HG02885 (cell line): Measurements from ENCODE around the gene NUFIP2.
"Not testable (repeated sequence)": the region's sequence is repeated elsewhere in the genome, so short reads cannot be mapped to it uniquely, and the experiment has no call there.

Experiments
- ATAC-seq: cut with Tn5 transposase; IDR thresholded peaks from one replicate; pipeline ENCODE4 v1.9.1; 2021; ENCODE audit warnings: mild to moderate bottlenecking; ENCODE audit not compliant: unreplicated experiment, poor library complexity

Gene NUFIP2

GRCh38 chr17:29283961-29284360, 10.0 kb downstream of the NUFIP2 start:
- no peak for ATAC-seq

DNA sequence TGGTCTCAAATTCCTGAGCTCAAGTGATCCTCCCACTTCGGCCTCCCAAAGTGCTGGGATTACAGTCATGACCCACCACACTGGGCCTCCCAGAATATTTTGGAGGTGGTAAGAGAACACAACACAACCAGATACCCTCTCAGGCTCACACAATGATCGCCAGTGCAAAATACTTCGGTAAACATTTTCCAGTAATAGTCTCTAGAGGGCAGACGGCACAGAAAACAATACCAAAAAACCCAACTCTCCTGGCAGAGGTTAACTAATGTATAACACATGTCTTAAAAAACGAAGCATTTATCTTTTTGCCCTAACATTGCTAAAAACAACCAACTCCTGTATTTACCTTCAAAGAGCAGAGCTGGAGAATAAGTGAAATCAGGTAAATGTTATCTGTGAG, 10.5 kb downstream of the NUFIP2 start:
- ATAC-seq = no peak

GRCh38 chr17:29279397-29280070, 14.4 kb downstream of the NUFIP2 start:
- no peak for ATAC-seq

DNA sequence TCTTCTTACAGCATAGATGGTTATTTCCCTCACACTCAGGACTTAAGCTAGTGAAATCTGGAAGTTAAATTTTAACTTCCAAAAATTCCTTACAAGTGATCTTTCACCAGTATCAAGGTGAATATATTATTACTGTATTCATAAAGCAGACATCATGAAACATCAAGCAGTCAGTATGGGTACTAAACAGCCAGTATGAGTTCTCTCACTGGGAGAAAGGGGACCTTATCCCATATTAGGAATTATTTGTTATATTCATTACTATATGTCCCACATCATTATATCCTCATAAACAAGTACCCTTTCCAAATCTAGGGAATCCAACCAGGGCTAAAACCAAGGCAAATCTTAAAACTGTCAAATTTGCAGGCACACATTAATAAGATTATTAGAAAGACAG, 15.3 kb downstream of the NUFIP2 start:
- ATAC-seq = no peak

GRCh38 chr17:29273924-29274323, 20.0 kb downstream of the NUFIP2 start:
- ATAC-seq = no peak

DNA sequence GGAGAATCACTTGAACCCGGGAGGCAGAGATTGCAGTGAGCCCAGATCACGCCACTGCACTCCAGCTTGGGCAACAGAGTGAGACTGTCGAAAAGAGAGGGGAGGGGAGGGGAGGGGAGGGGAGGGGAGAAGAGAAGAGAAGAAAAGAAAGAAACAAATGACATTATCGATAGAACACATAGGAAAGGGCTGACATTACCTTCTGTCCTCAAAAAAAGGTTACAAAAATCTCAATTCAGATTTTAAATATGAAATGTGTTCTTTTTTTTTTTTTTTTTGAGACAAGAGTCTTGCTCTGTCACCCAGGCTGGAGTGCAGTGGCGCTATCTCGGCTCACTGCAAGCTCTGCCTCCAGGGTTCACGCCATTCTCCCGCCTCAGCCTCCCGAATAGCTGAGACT, 22.0 kb downstream of the NUFIP2 start:
- not testable (repeated sequence) for ATAC-seq

DNA sequence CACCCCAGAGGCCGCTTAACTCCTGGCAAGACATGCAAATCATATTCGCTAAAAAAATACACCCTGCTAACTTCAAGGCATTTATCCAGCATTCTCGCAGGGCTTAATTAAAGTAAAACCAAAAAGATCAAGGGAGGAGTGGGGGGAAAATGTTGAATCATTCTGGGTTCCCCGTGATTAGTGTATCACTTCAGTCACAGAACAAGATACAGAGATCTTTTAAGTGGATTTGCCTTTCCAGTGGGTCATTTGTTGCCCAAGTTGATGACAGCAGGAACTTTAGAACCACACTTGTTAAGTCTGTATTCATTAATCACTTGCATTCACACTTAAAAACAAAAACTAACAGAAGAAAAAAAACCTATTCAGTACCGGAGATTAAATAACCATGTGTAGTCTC, 30.0 kb downstream of the NUFIP2 start:
- ATAC-seq = no peak

DNA sequence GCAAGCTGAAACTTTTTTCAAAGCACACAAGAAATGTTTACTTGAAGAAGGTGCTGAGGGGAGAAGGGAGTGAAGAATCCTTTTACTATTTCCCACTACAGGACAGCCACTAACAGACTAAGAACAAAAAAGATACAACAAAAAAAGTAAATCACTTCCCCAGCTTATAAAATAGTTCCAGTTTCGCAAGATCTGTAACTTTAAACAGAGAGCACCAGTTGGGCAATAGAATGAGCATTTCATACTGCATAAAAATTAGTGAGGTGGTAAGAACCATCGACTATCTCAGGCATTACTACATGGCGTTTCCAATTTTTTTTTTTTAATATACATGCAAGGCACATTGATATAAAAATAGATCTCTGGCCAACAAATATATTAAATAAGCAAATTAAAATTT, 36.2 kb downstream of the NUFIP2 start:
- ATAC-seq = no peak

GRCh38 chr17:29256735-29257466, 37.0 kb downstream of the NUFIP2 start:
- no peak for ATAC-seq

- no peak for ATAC-seq
Observed at GRCh38 chr17:29255926-29256522, 37.9 kb downstream of the NUFIP2 start.

DNA sequence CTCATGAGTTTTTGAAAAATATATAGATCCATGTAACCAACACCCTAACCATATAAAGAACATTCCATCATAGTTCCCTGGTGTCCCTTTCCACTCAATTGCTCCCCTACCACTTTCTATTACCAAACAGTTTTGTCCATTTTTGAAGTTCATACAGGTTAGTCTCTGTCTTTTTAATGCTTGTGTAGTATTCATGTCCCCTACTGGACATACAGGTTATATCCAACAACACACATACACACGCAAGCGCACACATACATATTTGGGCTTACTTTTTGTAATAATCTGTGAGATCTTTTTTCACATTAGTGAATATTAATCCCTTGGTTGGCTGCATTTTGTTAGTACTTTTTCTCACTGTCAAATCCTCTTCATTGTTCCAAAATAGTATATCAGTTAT, 40.9 kb downstream of the NUFIP2 start:
- ATAC-seq = no peak

GRCh38 chr17:29252101-29252791, 41.7 kb downstream of the NUFIP2 start:
- no peak for ATAC-seq

GRCh38 chr17:29251184-29251583, 42.8 kb downstream of the NUFIP2 start:
- no peak for ATAC-seq

GRCh38 chr17:29250666-29251065, 43.3 kb downstream of the NUFIP2 start:
- no peak for ATAC-seq

- ATAC-seq = no peak
Observed at GRCh38 chr17:29248845-29249244, 45.1 kb downstream of the NUFIP2 start.

GRCh38 chr17:29247219-29247618, 46.7 kb downstream of the NUFIP2 start:
- no peak for ATAC-seq

DNA sequence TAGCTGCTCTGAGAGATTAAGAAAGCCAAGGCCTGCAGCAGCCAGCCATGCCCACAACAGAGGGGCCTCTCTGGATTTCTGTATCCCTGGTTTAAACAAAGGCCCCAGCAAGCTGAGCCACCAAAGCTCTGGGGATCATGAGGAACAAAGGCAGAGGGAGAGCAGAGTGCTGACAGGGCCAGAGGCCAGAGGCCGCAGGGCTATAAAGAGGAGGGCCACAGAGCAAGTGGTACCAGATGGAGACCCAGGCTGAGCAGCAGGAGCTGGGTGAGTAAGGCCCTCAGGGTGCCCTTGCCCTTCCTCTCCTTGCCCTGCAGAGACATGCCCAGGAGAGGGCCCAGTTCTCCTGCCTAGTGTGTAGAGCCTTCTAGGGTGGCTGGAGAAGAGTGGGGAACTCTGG, 47.3 kb downstream of the NUFIP2 start, which contains the start of gene CRYBA1:
CRYBA1 (plus strand) TSS at position 232 of the 400 bp plus-strand sequence; CDS start at position 237, 5 bp downstream.
- no peak for ATAC-seq

DNA sequence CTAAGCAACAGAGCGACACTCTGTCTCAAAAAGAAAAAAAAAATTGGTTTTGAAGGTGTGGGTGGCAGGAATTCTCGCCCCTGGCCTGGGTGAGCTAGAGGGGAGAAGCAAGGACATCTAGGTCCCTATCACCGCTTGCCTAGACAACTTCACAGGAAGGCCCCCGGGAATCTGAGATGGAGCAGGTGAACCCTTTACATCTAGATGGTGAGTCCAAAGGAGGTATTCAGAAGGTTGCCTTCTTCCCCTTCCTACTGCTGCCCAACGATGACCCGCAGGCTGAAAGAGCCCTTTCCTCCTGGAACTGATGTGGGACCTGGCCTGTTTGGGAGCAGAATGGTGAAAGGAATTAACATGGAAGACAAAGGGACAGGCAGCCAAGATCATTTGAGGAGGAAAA, 48.5 kb downstream of the NUFIP2 start:
- ATAC-seq = no peak

DNA sequence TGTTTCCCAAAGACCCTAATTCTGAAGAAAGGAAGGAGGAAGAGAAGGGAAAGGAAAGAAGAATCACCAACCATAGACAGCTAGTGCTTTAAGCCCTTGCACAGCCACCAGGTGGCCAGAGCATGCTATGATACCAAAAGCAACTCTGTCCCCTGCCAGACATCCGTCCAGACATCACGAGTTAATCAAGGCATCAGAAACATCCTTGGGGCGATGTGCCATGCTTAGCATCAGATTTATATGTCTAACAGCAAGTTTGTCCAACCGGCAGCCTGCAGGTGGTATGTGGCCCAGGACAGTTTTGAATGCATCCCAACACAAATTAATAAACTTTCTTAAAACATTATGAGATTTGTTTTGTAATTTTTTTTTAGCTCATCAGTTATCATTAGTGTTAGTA, 50.2 kb downstream of the NUFIP2 start:
- no peak for ATAC-seq

- ATAC-seq = no peak
Observed at GRCh38 chr17:29242790-29243189, 51.2 kb downstream of the NUFIP2 start.

- no peak for ATAC-seq
Observed at GRCh38 chr17:29242051-29242450, 51.9 kb downstream of the NUFIP2 start.
